Left ventricle myocardium inferior (tissue), 1 donor: ENCODE data around the gene DNAJC8. TPM values are rescaled to one million over a fixed set of nuclear protein-coding genes. Genes with fewer than 3 reads are reported as not detected.

Experiments used
- DNase-seq: peaks from one replicate; pipeline ENCODE4 v3.0.0-alpha.2; 2020
- H3K27ac ChIP-seq: fragments of 200-600 bp; replicated peaks from 2 replicates; pipeline ENCODE4 v1.8.0; 2021
- H3K27me3 ChIP-seq: fragments of 200-600 bp; 2 replicates; pipeline ENCODE4 v1.8.0; 2021; ENCODE audit warnings: low read depth
- H3K36me3 ChIP-seq: fragments of 200-600 bp; 2 replicates; pipeline ENCODE4 v1.8.0; 2021
- H3K4me1 ChIP-seq: fragments of 200-600 bp; 2 replicates; pipeline ENCODE4 v1.8.0; 2021
- H3K4me3 ChIP-seq: fragments of 200-600 bp; 2 replicates; pipeline ENCODE4 v1.8.0; 2021; ENCODE audit warnings: mild to moderate bottlenecking, moderate library complexity
- H3K9me3 ChIP-seq: fragments of 200-600 bp; replicated peaks from 2 replicates; pipeline ENCODE4 v1.8.0; 2021
- intact Hi-C: fragments of 100-400 bp; cut with micrococcal nuclease; formaldehyde crosslinking; loops from one replicate; pipeline ENCODE4 v1.11.0; 2022
- total RNA-seq: library from RNA; stranded (reverse); fragmentation: NEBNext Ultra II Directional; extraction: Animal tissue kit (Norgen Biotek cat#: 25700); gene quantifications from one replicate; pipeline ENCODE4 v1.2.1, GENCODE V29; 2021
- TF ChIP-seq, protein P1 (sequence below): fragments of 200-600 bp; IDR thresholded peaks from 2 replicates; pipeline ENCODE4 v1.8.0; 2021; ENCODE audit warnings: antibody characterized with exemption, mild to moderate bottlenecking, borderline replicate concordance
- donor health status: DM: no; HTN: yes; CAD: no; lungs with severe emphysema.

DNAJC8 gene
- total RNA-seq, 1 donor from 2014 or later = 55.3 TPM

DNA sequence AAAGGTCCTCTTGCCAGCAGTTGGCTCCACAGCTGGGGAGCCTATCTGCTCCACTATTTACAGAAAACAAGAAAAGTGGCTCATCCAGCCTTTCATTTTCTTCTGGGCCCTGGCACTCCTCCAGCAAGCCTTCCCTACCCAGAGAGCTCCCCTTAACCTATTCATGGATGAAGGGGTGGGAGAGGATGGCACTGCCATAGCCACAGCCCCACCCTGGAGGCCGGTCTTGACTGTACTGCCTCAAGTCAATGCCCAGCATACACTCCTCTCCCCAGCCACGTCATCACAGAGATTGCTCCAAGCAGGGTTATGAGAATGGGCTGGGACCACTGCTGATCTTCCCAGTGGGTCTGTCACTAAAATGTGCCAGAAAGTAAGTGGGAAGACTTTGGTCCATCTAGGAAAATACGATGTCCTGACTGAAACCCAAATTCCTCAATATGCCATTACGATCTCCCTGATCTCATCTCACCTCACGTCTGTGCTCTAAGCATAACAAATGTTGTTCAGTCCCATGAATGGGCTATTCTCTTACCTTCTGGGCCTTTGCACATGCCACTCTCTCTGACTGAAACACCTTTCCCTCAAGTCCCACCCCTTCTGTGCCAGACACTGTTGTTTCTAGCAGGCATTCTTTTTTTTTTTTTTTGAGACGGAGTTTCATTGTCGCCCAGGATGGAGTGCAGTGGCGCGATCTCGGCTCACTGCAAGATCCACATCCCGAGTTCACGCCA is 35.0 kb downstream of the DNAJC8 start:
- Histone ChIP-seq H3K4me3 (no peak overlapping the region), H3K27me3 (no peaks in the 10 kb centered on the region), H3K27ac (no peak overlapping the region), H3K36me3 (peaks cover 48% of the 10 kb centered on the region), H3K4me1 (peaks cover 6% of the 10 kb centered on the region), H3K9me3 (no peaks in the 10 kb centered on the region)
- no peak for DNase-seq
- TF ChIP-seq, protein P1, sequence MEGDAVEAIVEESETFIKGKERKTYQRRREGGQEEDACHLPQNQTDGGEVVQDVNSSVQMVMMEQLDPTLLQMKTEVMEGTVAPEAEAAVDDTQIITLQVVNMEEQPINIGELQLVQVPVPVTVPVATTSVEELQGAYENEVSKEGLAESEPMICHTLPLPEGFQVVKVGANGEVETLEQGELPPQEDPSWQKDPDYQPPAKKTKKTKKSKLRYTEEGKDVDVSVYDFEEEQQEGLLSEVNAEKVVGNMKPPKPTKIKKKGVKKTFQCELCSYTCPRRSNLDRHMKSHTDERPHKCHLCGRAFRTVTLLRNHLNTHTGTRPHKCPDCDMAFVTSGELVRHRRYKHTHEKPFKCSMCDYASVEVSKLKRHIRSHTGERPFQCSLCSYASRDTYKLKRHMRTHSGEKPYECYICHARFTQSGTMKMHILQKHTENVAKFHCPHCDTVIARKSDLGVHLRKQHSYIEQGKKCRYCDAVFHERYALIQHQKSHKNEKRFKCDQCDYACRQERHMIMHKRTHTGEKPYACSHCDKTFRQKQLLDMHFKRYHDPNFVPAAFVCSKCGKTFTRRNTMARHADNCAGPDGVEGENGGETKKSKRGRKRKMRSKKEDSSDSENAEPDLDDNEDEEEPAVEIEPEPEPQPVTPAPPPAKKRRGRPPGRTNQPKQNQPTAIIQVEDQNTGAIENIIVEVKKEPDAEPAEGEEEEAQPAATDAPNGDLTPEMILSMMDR = no peak
- intact Hi-C loops = no loop called here

DNA sequence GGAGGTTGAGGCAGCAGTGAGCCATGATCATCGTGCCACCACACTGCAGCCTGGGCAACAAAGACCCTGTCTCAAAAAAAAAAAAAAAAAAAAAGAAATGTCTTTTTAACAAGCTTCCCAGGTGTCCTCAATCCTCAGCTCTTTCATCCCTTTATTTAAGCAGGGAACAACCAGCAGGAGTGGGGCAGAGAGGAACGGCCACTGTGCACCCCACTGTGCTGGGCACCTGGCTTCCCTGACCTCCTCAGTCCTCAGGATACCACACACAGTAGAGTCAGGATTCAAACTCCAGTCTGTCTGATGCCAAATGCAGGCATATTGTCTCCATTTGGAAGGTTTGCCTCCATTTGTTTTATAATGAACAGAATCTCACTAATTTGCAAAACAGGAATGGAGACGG is 36.5 kb downstream of the DNAJC8 start:
- DNase-seq = no peak
- peaks cover 33% of the 10 kb centered on the region for H3K36me3 ChIP-seq
- H3K27ac ChIP-seq = no peak overlapping the region
- TF ChIP-seq, protein P1 = no peak
- H3K4me1 ChIP-seq = peaks cover 6% of the 10 kb centered on the region
- H3K4me3 ChIP-seq = no peak overlapping the region
- intact Hi-C loops = no loop called here
- H3K27me3 ChIP-seq = no peaks in the 10 kb centered on the region
- no peaks in the 10 kb centered on the region for H3K9me3 ChIP-seq

DNA sequence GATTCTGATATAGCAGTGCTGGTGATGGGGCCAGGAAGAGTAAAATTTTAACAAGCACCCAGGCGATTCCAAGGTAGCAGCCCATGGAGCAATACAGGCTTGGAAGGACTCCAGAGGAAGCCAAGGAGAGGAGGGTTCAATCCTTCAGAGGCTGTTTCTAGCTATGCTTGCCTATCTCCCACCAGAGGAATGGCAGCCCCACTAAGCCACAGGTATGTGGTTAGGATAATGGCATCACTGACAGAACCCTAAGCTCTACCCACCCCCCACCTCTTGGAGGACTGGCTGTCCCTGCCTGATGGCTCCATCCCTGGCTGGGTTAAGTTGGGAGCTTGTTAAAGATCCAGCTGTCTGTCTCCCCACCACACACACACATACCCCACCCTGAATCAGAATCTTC is 37.0 kb downstream of the DNAJC8 start:
- Histone ChIP-seq H3K4me3 (no peak overlapping the region), H3K27ac (no peak overlapping the region), H3K9me3 (no peaks in the 10 kb centered on the region), H3K4me1 (peaks cover 11% of the 10 kb centered on the region), H3K36me3 (peaks cover 27% of the 10 kb centered on the region), H3K27me3 (no peaks in the 10 kb centered on the region)
- TF ChIP-seq, protein P1 = no peak
- intact Hi-C loops = no loop called here
- no peak for DNase-seq

DNA sequence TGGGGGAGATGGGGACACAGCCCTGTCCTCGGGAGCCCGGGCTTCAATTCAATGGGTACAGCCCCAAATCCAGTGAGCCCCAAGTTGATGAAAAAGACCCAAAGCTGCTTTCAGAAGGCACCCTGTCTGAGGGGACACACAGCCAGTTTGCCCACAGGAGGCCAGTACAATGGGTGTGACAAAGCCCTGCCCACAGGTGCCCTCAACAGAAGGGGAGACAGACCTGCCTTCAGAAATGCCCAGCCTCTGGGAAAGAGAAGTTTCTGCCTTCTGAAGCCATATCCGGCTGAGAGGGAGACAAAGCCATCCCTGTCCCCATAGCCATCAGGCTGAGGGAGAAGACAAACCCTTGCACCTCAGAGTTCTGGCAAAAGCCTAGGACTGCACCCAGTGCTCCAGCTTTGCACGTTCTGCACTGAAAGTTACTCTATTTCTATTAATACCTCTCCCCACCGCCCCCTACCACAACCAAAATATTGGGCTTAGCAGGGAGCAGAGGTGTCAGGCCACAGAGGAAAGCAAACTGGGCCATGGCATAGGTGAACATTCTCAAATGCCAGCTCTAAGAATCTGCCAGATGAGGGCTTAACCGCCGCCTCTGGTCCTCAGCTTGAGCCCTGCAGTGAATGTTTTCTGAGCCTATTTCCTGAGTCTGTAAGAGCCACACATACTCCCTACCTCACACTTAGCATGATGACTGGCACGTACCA is 38.3 kb downstream of the DNAJC8 start:
- no peak for DNase-seq
- no peaks in the 10 kb centered on the region for H3K9me3 ChIP-seq
- no peaks in the 10 kb centered on the region for H3K27me3 ChIP-seq
- H3K36me3 ChIP-seq = peaks cover 14% of the 10 kb centered on the region
- TF ChIP-seq, protein P1 = no peak
- H3K4me3 ChIP-seq = no peak overlapping the region
- H3K27ac ChIP-seq = no peak overlapping the region
- H3K4me1 ChIP-seq = peaks cover 15% of the 10 kb centered on the region
- intact Hi-C loops = no loop called here

DNA sequence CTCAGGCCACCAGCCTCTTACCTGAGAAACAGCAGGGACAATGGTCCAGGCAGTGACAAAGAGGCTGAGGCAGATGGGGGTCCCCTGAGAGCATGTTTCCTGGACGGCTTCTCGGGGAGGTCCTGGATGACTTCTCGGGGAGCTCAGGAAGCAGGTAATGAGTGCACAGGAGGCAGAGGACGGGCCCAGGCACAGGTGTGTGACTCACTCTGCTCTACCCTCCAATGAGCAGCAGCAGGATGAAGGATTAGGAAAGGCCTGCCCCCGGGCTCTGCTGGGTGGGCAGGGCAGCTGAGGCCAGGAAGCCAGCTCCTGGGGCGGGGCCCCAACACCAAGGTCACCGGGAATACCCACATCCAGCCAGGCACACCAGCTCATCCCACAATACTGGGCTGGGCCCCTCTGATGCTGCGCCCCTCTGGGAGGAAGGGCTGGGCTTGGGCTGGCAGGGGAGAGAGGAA is 39.1 kb downstream of the DNAJC8 start:
- H3K27ac ChIP-seq = no peak overlapping the region
- H3K4me1 ChIP-seq = peaks cover 15% of the 10 kb centered on the region
- intact Hi-C loops = no loop called here
- H3K4me3 ChIP-seq = no peak overlapping the region
- no peak for DNase-seq
- H3K36me3 ChIP-seq = peaks cover 7% of the 10 kb centered on the region
- no peaks in the 10 kb centered on the region for H3K27me3 ChIP-seq
- H3K9me3 ChIP-seq = no peaks in the 10 kb centered on the region
- TF ChIP-seq, protein P1 = no peak
